Psoas muscle (tissue), 8 donors: ENCODE measurements around the gene RHEX. TPM values are rescaled to one million over a fixed set of nuclear protein-coding genes. Genes with fewer than 3 reads are reported as not detected.

Experiments
- ATAC-seq, 4 donors: fragments of 200-7000 bp; cut with Tn5 transposase; one replicate each; pipeline ENCODE4 v1.9.1; 2020; ENCODE audit warnings: moderate library complexity in 3 of 4, mild to moderate bottlenecking in 2 of 4
- DNase-seq, 2 donors: peaks; one replicate each; pipeline ENCODE4 v3.0.0-alpha.2; 2020
- H3K27ac ChIP-seq: fragments of 200-600 bp; one replicate; pipeline ENCODE4 v1.8.0; 2022
- H3K27me3 ChIP-seq, 3 donors: fragments of 200-600 bp in 1 of 3; one replicate each; pipeline versions ENCODE4 v1.6.1 to v1.8.0; 2013 to 2022; ENCODE audit warnings: low read length in 2 of 3, mild to moderate bottlenecking in 2 of 3, moderate library complexity in 1 of 3; ENCODE audit not compliant: insufficient read depth in 3 of 3
- H3K36me3 ChIP-seq, 2 donors: fragments of 200-600 bp in 1 of 2; one replicate each; pipeline versions ENCODE4 v1.6.1 to v1.8.0; 2013 to 2022; ENCODE audit warnings: low read depth in 1 of 2, mild to moderate bottlenecking in 1 of 2, moderate library complexity in 1 of 2; ENCODE audit not compliant: insufficient read depth in 1 of 2
- H3K4me1 ChIP-seq: fragments of 200-600 bp; one replicate; pipeline ENCODE4 v1.8.0; 2022
- H3K4me3 ChIP-seq: fragments of 200-600 bp; one replicate; pipeline ENCODE4 v1.8.0; 2022; ENCODE audit warnings: mild to moderate bottlenecking
- H3K9me3 ChIP-seq: fragments of 200-600 bp; one replicate; pipeline ENCODE4 v1.8.0; 2022
- CTCF ChIP-seq: fragments of 200-600 bp; IDR thresholded peaks from one replicate; pipeline ENCODE4 v1.8.0; 2022; ENCODE audit warnings: antibody characterized with exemption
- WGBS, 3 donors: extraction: QIAGEN DNeasy Blood & Tissue Kit; methylation state at CpG; one replicate each; pipeline versions ENCODE4 v1.1.6 to v1.1.7; 2013; 5-methylcytosine and 5-hydroxymethylcytosine counted together
- intact Hi-C, 2 donors: fragments of 100-400 bp; cut with DNase I; formaldehyde crosslinking; loops; one replicate each; pipeline versions ENCODE4 v1.11.0 to v1.14.2; 2022
- polyA plus RNA-seq, 3 donors: library from polyadenylated mRNA; stranded (reverse); fragments of 200-250 nt; gene quantifications; one replicate each; pipeline ENCODE4 v1.2.3, GENCODE V29; 2013
- total RNA-seq, 4 donors: library from RNA; stranded (reverse); fragmentation: NEBNext Ultra II Directional in 2 of 4; extraction: Animal tissue kit (Norgen Biotek cat#: 25700) in 2 of 4; gene quantifications; one replicate each; pipeline versions ENCODE4 v1.2.1 to v1.2.4, GENCODE V29; 2021 to 2023
- donor health status: healthy with polysubstance abuse.
- donor health status: DM: no; HTN: no; CAD: no; lungs with moderate emphysema.
- donor health status: Bipolar disorder and iron deficiency.
- donor health status: healthy.
- donor health status: DM: yes; HTN: yes; CAD: no.
- donor health status: DM: no; HTN: no; CAD: no.
- donor health status: DM: no; HTN: no; CAD: no.
- donor health status: DM: yes; HTN: yes; CAD: no.

The RHEX gene
- total and polyA plus RNA-seq, 7 donors = 0.13 to 0.95 (median 0.40) TPM; not detected in 1

GRCh38 chr1:206117151-206117948 is 64.4 kb downstream of the RHEX start, which contains the start of gene AVPR1B:
Gene AVPR1B, minus strand, starts transcription at chr1:206117388. Its CDS starts 498 bp downstream, at chr1:206116890.
- Histone ChIP-seq H3K4me1 (peaks cover 6% of the 10 kb centered on the region), H3K36me3 (no peaks in the 10 kb centered on the region), H3K9me3 (peaks cover 9% of the 10 kb centered on the region), H3K4me3 (peak within 1 kb of the TSS; percentile 57), H3K27me3 (peaks cover 0 to 27% (median 5%) of the 10 kb centered on the region in 3 donors), H3K27ac (no peak within 1 kb of the TSS)
- peak; percentile 53 to 70 for DNase-seq
- intact Hi-C loops = no loop called here
- no peak for TF ChIP-seq CTCF
- WGBS, 3 donors = 1% methylated on average over 44 to 55 of the region's 55 CpGs
- peak; percentile 68 to 83 (median 78) for ATAC-seq

GRCh38 chr1:206120406-206120805 is 67.4 kb downstream of the RHEX start:
- intact Hi-C loops = no loop called here
- Histone ChIP-seq H3K27ac (no peak overlapping the region), H3K27me3 (peaks cover 0 to 23% (median 5%) of the 10 kb centered on the region in 3 donors), H3K4me1 (peaks cover 6% of the 10 kb centered on the region), H3K36me3 (no peaks in the 10 kb centered on the region), H3K4me3 (no peak overlapping the region), H3K9me3 (peaks cover 9% of the 10 kb centered on the region)
- ATAC-seq (no peak), DNase-seq (no peak)
- TF ChIP-seq CTCF = no peak

- Histone ChIP-seq H3K9me3 (peaks cover 9% of the 10 kb centered on the region), H3K27ac (no peak overlapping the region), H3K4me3 (no peak overlapping the region), H3K4me1 (peaks cover 6% of the 10 kb centered on the region), H3K27me3 (peaks cover 0 to 23% (median 3%) of the 10 kb centered on the region in 3 donors), H3K36me3 (no peaks in the 10 kb centered on the region)
- no peak for ATAC-seq
- 63 to 78% (median 72%) methylated on average over 1 of the region's 1 CpG for WGBS, 3 donors
- TF ChIP-seq CTCF = no peak
- intact Hi-C loops = no loop called here
- no peak for DNase-seq
Measured at GRCh38 chr1:206121269-206121668, 68.3 kb downstream of the RHEX start.

GRCh38 chr1:206122686-206123085 is 69.7 kb downstream of the RHEX start:
- H3K4me1 ChIP-seq = peaks cover 3% of the 10 kb centered on the region
- no peak for ATAC-seq

More at GRCh38 chr1:206122686-206123085, 69.7 kb downstream of the RHEX start:
- intact Hi-C loops = no loop called here
- H3K9me3 ChIP-seq = peaks cover 9% of the 10 kb centered on the region
- peaks cover 0 to 10% (median 0%) of the 10 kb centered on the region in 3 donors for H3K27me3 ChIP-seq
- no peak overlapping the region for H3K27ac ChIP-seq
- no peak for DNase-seq
- H3K36me3 ChIP-seq = no peaks in the 10 kb centered on the region
- TF ChIP-seq CTCF = no peak
- no peak overlapping the region for H3K4me3 ChIP-seq
